H9 (cell line): ENCODE results near the gene CD9. TPM values are rescaled to one million over a fixed set of nuclear protein-coding genes. Genes with fewer than 3 reads are reported as not detected.

Source experiments
- DNase-seq: peaks from one replicate; pipeline ENCODE4 v3.0.0-alpha.2; 2017
- H2AFZ ChIP-seq: one replicate; pipeline ENCODE4 v1.6.1; 2013; ENCODE audit warnings: mild to moderate bottlenecking, low read length, control low read depth, moderate library complexity
- H2AK5ac ChIP-seq: 2 replicates; pipeline ENCODE4 v1.6.1; 2013; ENCODE audit warnings: low read length, control low read depth, mixed read lengths; ENCODE audit not compliant: insufficient read length
- H2BK120ac ChIP-seq: one replicate; pipeline ENCODE4 v1.6.1; 2013; ENCODE audit warnings: low read depth, mild to moderate bottlenecking, low read length, control low read depth, inconsistent platforms; ENCODE audit not compliant: poor library complexity, severe bottlenecking
- H2BK12ac ChIP-seq: 2 replicates; pipeline ENCODE4 v1.6.1; 2013; ENCODE audit warnings: low read length, control low read depth, mixed read lengths, low read depth; ENCODE audit not compliant: insufficient read length
- H2BK15ac ChIP-seq: 2 replicates; pipeline ENCODE4 v1.6.1; 2013; ENCODE audit warnings: low read depth, low read length, control low read depth
- H2BK20ac ChIP-seq: one replicate; pipeline ENCODE4 v1.6.1; 2013; ENCODE audit warnings: low read depth, mild to moderate bottlenecking, low read length, control low read depth, inconsistent platforms; ENCODE audit not compliant: poor library complexity, severe bottlenecking
- H2BK5ac ChIP-seq: 2 replicates; pipeline ENCODE4 v1.6.1; 2013; ENCODE audit warnings: low read length, control low read depth, mixed read lengths; ENCODE audit not compliant: insufficient read length
- H3K14ac ChIP-seq: 2 replicates; pipeline ENCODE4 v1.6.1; 2013; ENCODE audit warnings: low read length, control low read depth; ENCODE audit not compliant: insufficient read depth
- H3K18ac ChIP-seq: 2 replicates; pipeline ENCODE4 v1.6.1; 2013; ENCODE audit warnings: low read depth, mild to moderate bottlenecking, mixed read lengths, low read length, control low read depth; ENCODE audit not compliant: insufficient read length
- H3K23ac ChIP-seq: 2 replicates; pipeline ENCODE4 v1.6.1; 2013; ENCODE audit warnings: low read length, control low read depth, mixed read lengths, low read depth; ENCODE audit not compliant: insufficient read length
- H3K23me2 ChIP-seq: 2 replicates; pipeline ENCODE4 v1.6.1; 2013; ENCODE audit warnings: low read depth, mild to moderate bottlenecking, mixed read lengths, low read length, control low read depth; ENCODE audit not compliant: insufficient read length, poor library complexity, severe bottlenecking
- H3K27ac ChIP-seq: 2 replicates; pipeline ENCODE4 v1.5.1; 2013; ENCODE audit warnings: low read length, control low read depth, mixed read lengths, low read depth; ENCODE audit not compliant: insufficient read length
- H3K27me3 ChIP-seq: 2 replicates; pipeline ENCODE4 v1.6.1; 2013; ENCODE audit warnings: low read length, control low read depth, inconsistent platforms; ENCODE audit not compliant: insufficient read depth
- H3K4ac ChIP-seq: 2 replicates; pipeline ENCODE4 v1.6.1; 2013; ENCODE audit warnings: low read depth, mild to moderate bottlenecking, control low read depth, inconsistent platforms, low read length, moderate library complexity
- H3K4me1 ChIP-seq: 2 replicates; pipeline ENCODE4 v1.6.1; 2013; ENCODE audit warnings: low read length, control low read depth, inconsistent platforms; ENCODE audit not compliant: insufficient read depth
- H3K4me2 ChIP-seq: 2 replicates; pipeline ENCODE4 v1.6.1; 2013; ENCODE audit warnings: low read length, control low read depth, mixed read lengths; ENCODE audit not compliant: insufficient read length, insufficient read depth
- H3K56ac ChIP-seq: 2 replicates; pipeline ENCODE4 v1.6.1; 2013; ENCODE audit warnings: low read depth, mild to moderate bottlenecking, mixed read lengths, low read length, control low read depth; ENCODE audit not compliant: insufficient read length
- H3K79me1 ChIP-seq: 2 replicates; pipeline ENCODE4 v1.6.1; 2013; ENCODE audit warnings: low read depth, mild to moderate bottlenecking, moderate library complexity, low read length, control low read depth, inconsistent platforms; ENCODE audit not compliant: insufficient read depth, poor library complexity, severe bottlenecking
- H3K79me2 ChIP-seq: 2 replicates; pipeline ENCODE4 v1.6.1; 2013; ENCODE audit warnings: low read length, control low read depth, inconsistent platforms; ENCODE audit not compliant: insufficient read depth
- H3K9ac ChIP-seq: 2 replicates; pipeline ENCODE4 v1.6.1; 2013; ENCODE audit warnings: low read length, control low read depth, mixed read lengths; ENCODE audit not compliant: insufficient read length; ENCODE audit errors: extremely low read depth
- H3K9me3 ChIP-seq: one replicate; pipeline ENCODE4 v1.6.1; 2013; ENCODE audit warnings: low read depth, low read length, inconsistent platforms; ENCODE audit not compliant: control insufficient read depth
- H3T11ph ChIP-seq: one replicate; pipeline ENCODE4 v1.6.1; 2013; ENCODE audit warnings: mild to moderate bottlenecking, low read length, control low read depth, inconsistent platforms
- H4K20me1 ChIP-seq: one replicate; pipeline ENCODE4 v1.6.1; 2013; ENCODE audit not compliant: control insufficient read depth, insufficient read length, insufficient read depth
- H4K5ac ChIP-seq: 2 replicates; pipeline ENCODE4 v1.6.1; 2013; ENCODE audit warnings: low read depth, mild to moderate bottlenecking, mixed read lengths, low read length, control low read depth; ENCODE audit not compliant: insufficient read length
- H4K8ac ChIP-seq: replicated peaks from 2 replicates; pipeline ENCODE4 v1.6.1; 2013; ENCODE audit warnings: low read length, control low read depth, mixed read lengths, low read depth; ENCODE audit not compliant: insufficient read length
- H4K91ac ChIP-seq: 2 replicates; pipeline ENCODE4 v1.6.1; 2013; ENCODE audit warnings: low read depth, mild to moderate bottlenecking, moderate library complexity, mixed read lengths, low read length, control low read depth; ENCODE audit not compliant: insufficient read length
- H3K27ac Mint-ChIP-seq, 3 experiments: 2 replicates in 2 of 3; 3 replicates in 1 of 3; pipeline ENCODE4 v1.8.0; 2020 to 2021; ENCODE audit warnings: mixed read lengths in 3 of 3, mild to moderate bottlenecking in 1 of 3, moderate library complexity in 1 of 3
- H3K27me3 Mint-ChIP-seq: 2 replicates; pipeline ENCODE4 v1.8.0; 2021; ENCODE audit warnings: low read depth, mild to moderate bottlenecking, moderate library complexity, mixed read lengths
- H3K36me3 Mint-ChIP-seq, 3 experiments: 2 replicates in 2 of 3; 3 replicates in 1 of 3; pipeline ENCODE4 v1.8.0; 2020 to 2021; ENCODE audit warnings: low read depth in 3 of 3, mixed read lengths in 3 of 3; ENCODE audit not compliant: insufficient read depth in 1 of 3
- H3K4me1 Mint-ChIP-seq, 2 experiments: 2 replicates each; pipeline ENCODE4 v1.8.0; 2020; ENCODE audit warnings: mixed read lengths in 2 of 2
- H3K4me3 Mint-ChIP-seq, 2 experiments: 2 replicates in 1 of 2; 3 replicates in 1 of 2; pipeline ENCODE4 v1.8.0; 2020 to 2021; ENCODE audit warnings: mild to moderate bottlenecking in 2 of 2, mixed read lengths in 2 of 2, moderate library complexity in 1 of 2
- H3K9me3 Mint-ChIP-seq, 2 experiments: 2 replicates in 1 of 2; 3 replicates in 1 of 2; pipeline ENCODE4 v1.8.0; 2020; ENCODE audit warnings: mild to moderate bottlenecking in 2 of 2, mixed read lengths in 2 of 2, moderate library complexity in 1 of 2
- CTCF ChIP-seq: fragments of 200-600 bp; sonication (generic); conservative IDR thresholded peaks from 3 replicates; pipeline ENCODE4 v1.8.0; 2021; ENCODE audit warnings: antibody characterized with exemption, mild to moderate bottlenecking
- WGBS: extraction: QIAGEN DNeasy Blood & Tissue Kit; methylation state at CpG from one replicate; pipeline ENCODE4 v1.1.7; 2013; ENCODE audit warnings: missing lambda C conversion rate, low lambda C conversion rate, mixed read lengths; ENCODE audit not compliant: insufficient read length; ENCODE audit errors: extremely low coverage; 5-methylcytosine and 5-hydroxymethylcytosine counted together
- total RNA-seq: library from RNA; stranded (reverse); gene quantifications from 2 replicates; pipeline ENCODE4 v1.2.1, GENCODE V29; 2021

Gene CD9
- total RNA-seq, 1 experiment from 2014 or later: 132 TPM

- Histone ChIP-seq H2AFZ (no peak overlapping the region), H3K79me2 (peaks cover 13% of the 10 kb centered on the region)
- peaks cover 72 to 84% of the 10 kb centered on the region in 2 experiments for H3K4me1 Mint-ChIP-seq
Measured at GRCh38 chr12:6215120-6215807, 15.1 kb downstream of the CD9 start.

More at GRCh38 chr12:6215120-6215807, 15.1 kb downstream of the CD9 start:
- no peak for TF ChIP-seq CTCF
- H3K14ac ChIP-seq: peak overlapping the region; percentile 81
- peak overlapping the region; percentile 78 for H3K4ac ChIP-seq
- peak; percentile 92 for DNase-seq
- no peak overlapping the region for H3K23ac ChIP-seq
- H3K23me2 ChIP-seq: no peaks in the 10 kb centered on the region
- H3K4me3 Mint-ChIP-seq: peak overlapping the region; percentile 45 to 71
- H4K20me1 ChIP-seq: no peaks in the 10 kb centered on the region
- H4K91ac ChIP-seq: peak overlapping the region; percentile 92
- peaks cover 41% of the 10 kb centered on the region; the same call in 1 of the 2 replicates for H3K4me1 ChIP-seq
- no peak overlapping the region for H3K9ac ChIP-seq
- H2BK5ac ChIP-seq: peak overlapping the region; percentile 89
- peak overlapping the region; percentile 96 for H2BK12ac ChIP-seq
- no peaks in the 10 kb centered on the region; a peak in 1 of 5 replicates for H3K9me3 Mint-ChIP-seq
- no peak overlapping the region for H2AK5ac ChIP-seq
- H3K36me3 Mint-ChIP-seq: peaks cover 7 to 47% (median 24%) of the 10 kb centered on the region in 3 experiments; a peak in 6 of 7 replicates
- H3K9me3 ChIP-seq: no peaks in the 10 kb centered on the region
- H2BK15ac ChIP-seq: no peak overlapping the region; the same call in 1 of the 2 replicates
- H2BK120ac ChIP-seq: peak overlapping the region; percentile 75
- H3K27ac ChIP-seq: peak overlapping the region; percentile 97
- no CpG with 5 or more reads among the region's 10 CpGs for WGBS
- H2BK20ac ChIP-seq: peak overlapping the region; percentile 76
- no peaks in the 10 kb centered on the region for H3K27me3 ChIP-seq
- H3T11ph ChIP-seq: no peak overlapping the region
- peak overlapping the region; percentile 73 for H4K5ac ChIP-seq
- peaks cover 3% of the 10 kb centered on the region for H3K79me1 ChIP-seq
- H3K27ac Mint-ChIP-seq: peak overlapping the region; percentile 98 to 100 (median 98)
- H4K8ac ChIP-seq: no peak overlapping the region
- H3K27me3 Mint-ChIP-seq: no peaks in the 10 kb centered on the region; the same call in 1 of the 2 replicates
- H3K4me2 ChIP-seq: peak overlapping the region; percentile 73
- H3K18ac ChIP-seq: peak overlapping the region; percentile 97
- H3K56ac ChIP-seq: no peak overlapping the region
